SIG-M5 treated with dmso at 0.1 percent for 504 hours (cell line): ENCODE measurements around the gene ASPSCR1.

Source experiments
- DNase-seq: peaks from one replicate; lab custom pipeline; 2025; ENCODE audit not compliant: unreplicated experiment; lab: John Stamatoyannopoulos, UW

The ASPSCR1 gene

DNA sequence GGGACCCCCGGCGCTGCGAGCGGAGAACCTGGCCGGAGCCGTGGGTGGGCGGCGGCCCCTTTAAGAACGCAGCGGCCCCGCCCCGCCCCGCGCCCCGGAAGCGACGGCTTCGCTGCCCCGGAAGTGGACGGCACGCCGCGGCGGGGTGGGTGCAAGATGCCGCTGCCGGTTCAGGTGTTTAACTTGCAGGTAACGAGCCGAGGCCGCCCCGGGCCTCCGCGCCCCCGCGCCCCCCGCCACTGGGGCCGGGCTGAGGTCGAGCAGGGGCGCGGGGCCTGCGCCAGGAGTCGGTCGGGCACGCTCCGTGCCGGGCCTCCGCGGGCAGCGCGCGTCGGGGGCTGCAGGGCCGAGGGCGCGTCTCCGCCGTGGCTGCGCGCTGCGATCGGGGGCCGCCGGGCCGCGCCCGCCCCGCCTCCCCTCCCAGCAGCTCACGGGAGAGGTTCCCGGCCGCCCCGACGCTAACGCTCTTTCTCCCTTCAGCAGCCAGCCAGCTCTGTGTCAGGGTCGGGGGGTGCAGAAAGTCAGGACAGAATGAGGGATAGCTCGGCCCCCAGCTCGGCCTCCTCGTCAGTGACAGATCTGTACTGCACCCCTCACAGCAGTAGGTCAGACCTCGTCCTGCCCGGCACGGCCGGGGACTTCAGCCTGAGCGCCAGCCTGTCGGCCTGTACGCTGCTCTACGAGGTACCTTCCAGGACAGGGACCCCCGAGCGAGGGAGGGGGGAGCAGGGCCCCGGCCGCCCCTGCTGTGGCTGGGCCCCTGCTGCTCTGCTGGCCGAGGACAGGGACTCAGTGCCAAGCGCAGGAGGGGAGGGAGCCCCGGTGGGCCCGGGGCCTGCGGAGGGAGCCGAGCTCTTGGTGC is 74.6 kb downstream of the ASPSCR1 start, which contains the start of the genes GPS1 and RFNG:
Gene GPS1, plus strand, starts transcription at position 123 of the 862 bp plus-strand sequence. Its CDS starts 34 bp downstream, at position 157.
Gene RFNG, minus strand, starts transcription at position 36 of the 862 bp plus-strand sequence. CDS start 45 bp downstream, outside the sequence.
- peak; percentile 70 for DNase-seq

GRCh38 chr17:82052638-82053059 is 75.2 kb downstream of the ASPSCR1 start:
- no peak for DNase-seq

DNA sequence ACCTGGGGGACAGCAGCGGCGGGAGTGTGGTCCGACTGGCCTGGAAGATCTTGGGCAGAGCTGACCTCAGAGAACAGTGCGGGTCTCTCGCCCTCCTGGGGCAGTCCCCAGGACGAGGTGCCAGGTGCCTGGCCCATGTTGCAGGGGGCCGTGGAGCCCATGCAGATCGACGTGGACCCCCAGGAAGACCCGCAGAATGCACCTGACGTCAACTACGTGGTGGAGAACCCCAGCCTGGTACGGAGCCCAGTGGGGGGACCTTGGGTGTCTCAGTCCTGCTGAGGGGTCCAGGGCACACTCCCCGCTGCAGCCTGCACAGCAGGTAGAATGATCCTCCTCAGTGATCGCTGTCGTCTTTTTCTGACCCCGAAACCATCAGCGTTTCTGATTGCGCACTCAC is 75.7 kb downstream of the ASPSCR1 start:
- no peak for DNase-seq

DNA sequence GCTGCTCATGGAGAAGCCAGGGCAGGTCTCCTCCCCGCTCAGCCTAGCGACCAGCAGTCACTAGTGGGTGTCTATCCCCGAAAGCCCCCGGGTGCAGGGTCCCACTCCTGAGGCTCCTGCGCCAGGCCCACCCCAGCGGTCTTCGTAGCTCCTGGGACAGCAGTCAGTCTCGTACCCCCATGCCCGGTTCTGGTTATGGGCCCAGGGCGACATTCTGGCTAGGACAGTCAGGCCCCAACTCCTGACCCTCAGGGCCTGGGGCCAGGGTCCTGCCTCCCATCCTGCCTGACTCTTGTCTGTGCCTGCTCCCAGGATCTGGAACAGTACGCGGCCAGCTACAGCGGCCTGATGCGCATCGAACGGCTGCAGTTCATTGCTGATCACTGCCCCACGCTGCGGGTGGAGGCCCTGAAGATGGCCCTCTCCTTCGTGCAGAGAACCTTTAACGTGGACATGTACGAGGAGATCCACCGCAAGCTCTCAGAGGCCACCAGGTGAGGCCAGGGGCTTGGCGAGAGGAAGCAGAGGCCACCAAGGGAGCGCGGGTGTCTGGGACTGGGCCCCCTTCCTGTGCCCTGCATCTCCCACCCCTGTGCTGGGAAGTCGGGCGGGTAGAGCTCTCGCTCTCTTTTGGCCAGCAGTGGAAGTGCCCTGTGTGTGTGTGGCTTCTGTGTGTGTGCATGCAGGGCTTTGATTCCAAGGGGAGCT is 76.3 kb downstream of the ASPSCR1 start:
- no peak for DNase-seq

DNA sequence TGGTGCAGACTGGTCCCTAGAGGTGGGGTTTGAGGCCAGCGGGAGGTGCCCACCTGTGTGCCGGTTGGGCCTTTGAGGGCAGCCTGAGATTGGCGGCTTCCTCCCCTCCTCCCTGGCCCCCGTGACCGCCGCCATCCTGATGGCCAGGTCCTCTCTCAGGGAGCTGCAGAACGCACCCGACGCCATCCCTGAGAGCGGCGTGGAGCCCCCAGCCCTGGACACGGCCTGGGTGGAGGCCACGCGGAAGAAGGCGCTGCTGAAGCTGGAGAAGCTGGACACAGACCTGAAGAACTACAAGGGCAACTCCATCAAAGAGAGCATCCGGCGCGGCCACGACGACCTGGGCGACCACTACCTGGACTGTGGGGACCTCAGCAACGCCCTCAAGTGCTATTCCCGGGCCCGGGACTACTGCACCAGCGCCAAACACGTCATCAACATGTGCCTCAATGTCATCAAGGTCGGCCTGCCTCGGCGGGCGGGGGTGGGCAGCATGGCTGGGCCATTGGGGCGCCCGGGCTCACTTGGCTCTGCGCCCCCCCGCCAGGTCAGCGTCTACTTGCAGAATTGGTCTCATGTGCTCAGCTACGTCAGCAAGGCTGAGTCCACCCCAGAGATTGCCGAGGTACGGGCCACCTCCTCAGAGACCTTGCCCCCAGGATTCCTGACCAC is 77.1 kb downstream of the ASPSCR1 start:
- DNase-seq = no peak

- DNase-seq = no peak
These were observed 77.9 kb downstream of the ASPSCR1 start for GRCh38 chr17:82055023-82055964.

- DNase-seq = no peak
These were observed 78.7 kb downstream of the ASPSCR1 start for GRCh38 chr17:82055965-82056728.

DNA sequence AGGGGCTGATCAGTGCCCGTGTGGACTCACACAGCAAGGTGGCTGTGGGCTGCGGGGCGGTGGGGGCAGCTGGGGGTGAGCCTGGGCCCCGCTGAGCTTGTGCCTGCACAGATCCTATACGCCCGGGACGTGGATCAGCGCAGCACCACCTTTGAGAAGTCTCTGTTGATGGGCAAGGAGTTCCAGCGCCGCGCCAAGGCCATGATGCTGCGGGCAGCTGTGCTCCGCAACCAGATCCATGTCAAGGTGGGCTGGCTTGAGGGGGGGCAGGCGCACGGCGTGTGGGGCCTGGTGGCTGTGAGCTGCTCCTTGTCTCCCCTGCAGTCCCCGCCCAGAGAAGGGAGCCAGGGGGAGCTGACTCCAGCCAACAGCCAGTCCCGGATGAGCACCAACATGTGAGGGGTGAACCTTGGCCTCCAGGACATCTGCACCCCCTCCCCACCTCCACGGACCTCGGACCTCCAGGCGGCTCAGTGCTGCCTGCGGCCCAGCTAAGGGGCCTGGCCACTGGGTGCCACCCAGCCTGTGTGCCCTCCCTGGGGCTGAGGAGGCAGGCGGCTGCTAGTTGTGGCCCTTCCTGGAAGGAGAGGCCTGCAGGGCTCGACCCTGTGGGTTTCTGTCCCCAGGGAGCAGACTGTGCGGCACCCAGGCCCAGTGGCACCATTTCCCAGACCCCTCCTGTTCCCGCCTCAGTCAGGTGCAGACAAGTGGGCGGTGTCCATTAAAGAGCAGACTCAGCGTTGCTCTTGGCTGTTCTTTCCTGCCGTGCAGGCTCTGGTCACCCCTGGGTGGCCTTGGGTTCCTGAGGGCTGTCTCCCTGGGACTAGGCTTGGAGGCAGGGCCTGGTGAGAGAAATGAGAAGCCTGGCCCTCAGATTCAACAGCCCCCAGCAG is 79.5 kb downstream of the ASPSCR1 start:
- DNase-seq = no peak

DNA sequence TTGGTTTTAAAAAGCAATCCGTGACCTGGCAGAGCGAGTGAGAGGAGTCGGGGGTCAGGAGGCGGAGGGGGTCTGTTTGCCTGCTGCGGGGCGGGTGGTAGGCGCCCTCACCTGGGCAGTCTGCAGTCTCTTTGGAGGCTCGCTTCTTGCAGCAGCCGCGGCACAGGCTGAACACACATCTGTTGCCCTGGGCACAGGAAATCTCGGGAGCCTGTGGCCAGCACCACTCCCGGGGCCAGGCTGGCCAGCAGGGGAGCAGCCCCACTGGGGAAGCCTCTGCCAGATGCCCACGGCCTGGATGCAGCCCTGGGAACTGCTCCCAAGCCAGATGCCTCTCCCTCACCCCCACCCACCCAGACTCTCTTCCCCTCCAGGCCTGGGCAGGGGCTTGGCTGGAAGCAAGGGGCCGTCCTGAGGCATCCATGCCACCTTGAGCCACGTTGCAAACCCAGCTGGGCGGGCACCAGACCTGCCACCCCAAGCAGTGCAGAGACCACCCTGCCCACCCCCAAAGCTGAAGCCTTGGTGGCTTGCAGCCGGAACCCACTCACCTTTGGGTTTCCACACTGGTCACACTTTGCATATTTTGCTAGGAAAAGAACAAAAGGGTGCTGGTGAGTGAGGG is 80.9 kb downstream of the ASPSCR1 start:
- no peak for DNase-seq

GRCh38 chr17:82058855-82059249 is 81.4 kb downstream of the ASPSCR1 start:
- no peak for DNase-seq

- no peak for DNase-seq
These were observed 82.0 kb downstream of the ASPSCR1 start for GRCh38 chr17:82059272-82060000.

DNA sequence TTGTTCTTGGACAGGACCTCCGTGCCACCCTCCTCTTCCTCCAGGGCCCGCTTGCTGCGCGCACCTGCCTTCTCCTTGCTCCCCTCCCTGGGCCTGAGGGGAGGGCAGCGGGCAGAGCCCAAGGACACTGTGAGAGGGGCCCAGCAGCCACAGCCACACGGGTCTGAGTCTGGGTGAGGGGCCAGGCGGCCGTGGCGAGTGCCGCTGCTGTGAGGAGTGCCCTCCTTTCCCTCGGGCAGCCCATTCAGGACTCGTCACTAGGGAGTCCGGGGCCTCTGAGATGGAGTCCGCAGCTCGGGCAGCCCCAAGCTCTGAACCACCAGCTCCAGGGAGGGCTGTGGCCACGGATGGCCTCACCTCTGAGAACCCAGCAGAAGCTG is 82.6 kb downstream of the ASPSCR1 start:
- DNase-seq = no peak

GRCh38 chr17:82060614-82061013 is 83.2 kb downstream of the ASPSCR1 start:
- DNase-seq = no peak

DNA sequence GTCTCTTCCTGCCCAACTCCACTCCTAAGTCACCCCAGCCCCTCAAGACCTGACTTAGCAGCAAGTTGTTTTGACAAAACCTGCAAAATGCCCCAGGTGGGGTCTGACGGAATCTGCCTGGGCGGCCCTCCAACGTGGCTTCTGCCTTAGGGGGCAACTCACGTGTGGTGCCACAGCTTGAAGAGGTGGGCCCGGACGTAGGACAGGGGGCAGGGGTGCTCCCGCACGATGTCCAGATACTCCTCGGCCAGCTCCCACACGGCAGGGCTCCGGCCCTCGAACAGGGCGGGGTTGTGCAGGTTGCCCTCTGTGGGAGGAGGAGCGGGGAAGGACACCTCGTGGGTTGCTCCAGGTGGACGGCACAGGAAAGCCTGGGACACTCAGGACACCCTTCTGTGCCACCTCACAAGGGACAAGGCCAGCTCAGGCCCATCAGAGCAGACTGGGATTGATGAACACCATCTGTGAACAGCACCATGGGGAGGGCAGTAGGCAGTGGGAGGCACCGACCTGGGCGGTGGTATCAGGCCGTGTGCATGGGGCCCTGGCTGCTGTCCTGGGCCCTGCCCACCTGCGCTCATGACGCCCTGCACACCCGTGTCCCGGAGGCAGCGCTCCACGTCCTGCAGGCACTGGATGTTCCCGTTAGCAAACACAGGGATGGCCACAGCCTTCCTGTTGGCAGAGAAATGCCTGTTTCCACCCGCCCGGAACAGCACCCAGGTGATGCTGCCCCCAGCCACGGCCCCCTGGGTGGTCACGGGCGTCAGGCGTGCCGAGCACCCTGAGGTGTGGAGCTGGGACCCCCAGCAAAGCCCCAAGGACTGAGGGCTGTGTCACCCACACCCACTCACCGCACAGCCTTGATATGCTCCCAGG is 83.9 kb downstream of the ASPSCR1 start:
- DNase-seq = no peak

DNA sequence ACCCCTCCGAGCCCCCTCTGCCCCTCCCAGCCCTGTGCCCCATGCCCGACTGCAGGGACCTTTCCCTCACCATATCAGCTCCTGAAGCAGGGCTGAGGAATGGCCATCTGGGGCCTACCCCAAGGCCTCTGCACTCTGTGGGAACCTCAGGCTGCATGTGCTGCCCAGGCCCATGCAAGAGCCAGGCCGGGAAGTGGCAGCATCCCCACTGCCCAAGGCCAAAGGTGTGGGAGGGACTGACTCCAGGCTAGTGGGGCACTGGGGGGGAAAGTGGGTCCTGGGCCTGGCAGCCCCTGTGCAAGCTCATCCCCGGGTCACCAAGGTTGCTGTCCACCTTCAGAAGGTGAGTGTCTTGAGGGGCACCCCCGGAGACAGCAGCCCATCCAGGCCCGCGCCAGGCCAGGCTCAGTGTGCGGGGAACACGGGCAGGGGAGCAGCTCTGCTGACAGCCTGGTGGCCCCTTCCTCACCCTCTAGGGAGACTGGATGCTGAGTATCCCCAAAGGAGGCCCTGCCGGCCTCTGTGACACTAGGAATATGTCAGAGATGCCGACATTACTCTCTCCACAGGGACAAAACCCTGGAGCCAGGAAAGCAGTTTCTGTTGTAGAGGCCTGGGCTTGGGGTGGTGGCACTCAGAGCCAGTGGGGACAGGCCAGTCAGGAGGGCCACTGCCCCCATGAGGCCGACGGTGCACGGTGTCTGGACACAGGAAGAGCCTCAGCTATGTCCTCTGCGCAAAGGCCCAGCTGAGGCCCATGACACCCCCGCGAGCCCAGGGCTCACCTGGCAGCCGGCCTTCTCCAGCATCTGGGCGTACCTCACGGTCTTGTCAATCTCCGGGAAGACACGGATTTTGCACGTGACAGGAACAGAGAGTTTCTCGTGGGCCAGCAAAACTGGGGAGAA is 84.9 kb downstream of the ASPSCR1 start:
- no peak for DNase-seq

GRCh38 chr17:82062984-82063368 is 85.5 kb downstream of the ASPSCR1 start:
- DNase-seq = no peak
